HG02623 (cell line): ENCODE results near the gene MLLT3.

Experiments
- ATAC-seq: cut with Tn5 transposase; IDR thresholded peaks from one replicate; pipeline ENCODE4 v1.9.1; 2021; ENCODE audit warnings: moderate library complexity; ENCODE audit not compliant: unreplicated experiment

The MLLT3 gene

GRCh38 chr9:20395651-20396050 lies 226.6 kb downstream of the MLLT3 start:
- ATAC-seq, result no peak

DNA sequence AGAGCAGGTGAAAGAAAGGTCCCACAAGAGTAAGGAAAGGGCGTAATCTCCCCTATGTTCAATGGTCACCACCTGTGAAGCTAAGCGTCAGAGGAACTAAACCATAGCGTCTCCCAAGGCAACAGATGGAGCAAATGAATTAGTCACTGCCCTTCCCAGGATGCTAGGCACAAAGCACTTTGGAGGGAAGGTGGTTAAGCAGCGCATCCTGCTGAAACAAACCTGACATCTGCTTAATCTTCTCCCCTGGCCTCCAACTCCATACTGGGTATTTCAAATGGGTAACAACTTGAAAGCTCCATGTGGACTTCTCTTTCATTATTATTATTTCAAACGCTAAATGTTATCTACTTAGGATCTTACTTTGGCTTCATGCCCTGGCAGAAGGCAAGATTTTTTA lies 227.3 kb downstream of the MLLT3 start:
- no peak for ATAC-seq

- no peak for ATAC-seq
Measured at GRCh38 chr9:20391208-20391607, 231.1 kb downstream of the MLLT3 start.

DNA sequence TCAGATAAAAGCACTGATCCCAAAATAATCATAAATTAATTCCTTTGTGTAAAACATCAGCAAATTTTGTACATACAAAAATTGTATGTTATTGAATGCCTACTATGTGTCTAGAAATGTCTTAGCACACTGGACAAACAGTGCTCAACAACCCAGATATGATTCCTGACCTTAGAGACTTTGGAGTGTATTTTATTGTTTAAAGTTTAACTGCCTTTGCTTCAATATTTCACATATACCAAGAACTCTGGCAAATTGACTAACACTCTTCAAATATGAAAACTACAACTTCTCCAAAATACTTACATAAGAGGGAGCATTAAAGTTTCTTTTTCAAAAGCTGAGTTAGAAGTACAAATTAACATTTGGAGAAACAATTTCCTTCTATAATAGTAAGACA lies 231.9 kb downstream of the MLLT3 start:
- no peak for ATAC-seq

- no peak for ATAC-seq
Measured at GRCh38 chr9:20387062-20387461, 235.2 kb downstream of the MLLT3 start.

GRCh38 chr9:20384642-20385041 lies 237.7 kb downstream of the MLLT3 start:
- ATAC-seq, result no peak

DNA sequence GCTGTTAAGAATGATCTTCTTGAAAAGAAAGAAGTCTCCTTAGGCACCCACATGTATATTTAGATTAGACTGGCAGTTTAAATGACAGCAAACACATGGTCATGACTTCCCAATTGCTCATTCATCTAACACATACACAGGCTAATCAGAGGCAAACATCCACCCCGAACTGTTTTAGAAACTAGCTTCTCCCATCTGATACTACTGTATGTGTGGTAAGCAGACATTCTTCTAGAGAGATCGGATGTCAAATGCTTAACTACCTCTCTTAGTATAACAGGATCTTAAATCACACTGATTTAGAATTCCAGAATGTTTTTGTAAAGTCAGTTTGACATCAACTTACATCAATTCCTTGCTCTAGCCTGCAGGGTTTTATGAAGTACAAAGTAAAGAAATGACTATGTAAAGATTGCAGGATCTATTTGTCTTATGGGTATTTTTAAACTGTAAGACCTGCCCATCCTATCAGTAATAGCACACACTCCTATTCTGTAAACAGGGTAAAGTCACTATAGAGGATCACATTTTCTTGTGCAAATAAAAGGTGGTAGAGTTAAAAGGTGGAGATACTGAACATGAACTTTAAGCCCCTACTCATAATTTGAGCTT lies 239.7 kb downstream of the MLLT3 start:
- ATAC-seq, result peak; percentile 47

DNA sequence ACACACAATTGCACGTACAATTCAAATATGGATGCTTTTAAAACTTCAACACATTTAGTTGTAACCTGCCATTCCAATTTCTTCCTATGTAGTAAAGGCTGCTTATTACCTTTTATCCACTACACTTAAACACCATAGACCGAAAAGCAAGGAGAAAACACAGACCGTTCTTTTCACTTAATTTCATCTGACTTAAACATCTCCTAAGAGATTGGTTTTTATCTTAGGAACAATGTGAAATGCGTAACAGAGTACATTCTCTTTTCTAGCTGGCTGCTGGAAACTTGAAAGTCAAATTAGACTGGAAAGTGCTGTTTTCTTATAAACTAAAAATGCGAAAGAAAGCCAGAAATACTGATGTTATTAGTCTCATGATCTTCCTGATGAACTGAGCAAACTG lies 241.8 kb downstream of the MLLT3 start:
- no peak for ATAC-seq

DNA sequence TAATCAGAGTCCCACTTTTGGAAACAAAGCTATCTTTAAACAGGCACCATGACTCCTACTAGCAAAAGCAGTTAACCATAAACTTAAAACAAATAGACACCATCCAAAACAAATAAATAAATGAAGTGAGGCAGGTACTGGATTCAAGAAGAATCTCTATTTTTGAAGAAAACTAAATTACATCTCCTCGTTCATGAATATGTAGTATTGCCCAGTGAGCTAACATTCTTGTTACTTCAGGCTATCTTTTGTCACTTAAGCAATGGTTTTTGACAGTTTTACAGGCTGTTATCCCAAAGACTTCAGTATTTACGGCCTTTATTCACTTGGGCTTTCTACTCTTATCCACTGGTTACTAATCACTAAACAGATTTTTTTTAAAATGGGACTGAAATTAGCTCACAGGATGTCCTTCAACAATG lies 242.5 kb downstream of the MLLT3 start:
- no peak for ATAC-seq

DNA sequence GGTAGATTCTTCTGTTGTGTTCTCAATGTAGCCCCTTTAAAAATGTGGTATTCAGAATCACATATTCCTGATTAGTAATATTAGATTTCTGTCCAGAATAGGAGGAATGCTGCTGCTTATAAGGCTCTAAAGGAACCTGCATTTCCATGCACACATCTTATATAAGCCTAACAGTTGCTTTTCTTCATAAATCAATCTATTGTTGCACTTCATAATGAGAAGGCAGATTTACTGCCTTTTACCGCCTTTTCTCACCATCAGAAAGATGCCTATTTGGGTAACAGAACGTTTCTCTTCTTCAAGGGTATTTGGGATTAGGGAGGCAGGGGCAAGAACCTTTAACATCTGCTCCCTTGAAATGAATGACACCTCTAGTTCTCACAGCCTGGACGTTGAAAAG lies 243.4 kb downstream of the MLLT3 start:
- no peak for ATAC-seq

- no peak for ATAC-seq
Measured at GRCh38 chr9:20377790-20378189, 244.5 kb downstream of the MLLT3 start.

DNA sequence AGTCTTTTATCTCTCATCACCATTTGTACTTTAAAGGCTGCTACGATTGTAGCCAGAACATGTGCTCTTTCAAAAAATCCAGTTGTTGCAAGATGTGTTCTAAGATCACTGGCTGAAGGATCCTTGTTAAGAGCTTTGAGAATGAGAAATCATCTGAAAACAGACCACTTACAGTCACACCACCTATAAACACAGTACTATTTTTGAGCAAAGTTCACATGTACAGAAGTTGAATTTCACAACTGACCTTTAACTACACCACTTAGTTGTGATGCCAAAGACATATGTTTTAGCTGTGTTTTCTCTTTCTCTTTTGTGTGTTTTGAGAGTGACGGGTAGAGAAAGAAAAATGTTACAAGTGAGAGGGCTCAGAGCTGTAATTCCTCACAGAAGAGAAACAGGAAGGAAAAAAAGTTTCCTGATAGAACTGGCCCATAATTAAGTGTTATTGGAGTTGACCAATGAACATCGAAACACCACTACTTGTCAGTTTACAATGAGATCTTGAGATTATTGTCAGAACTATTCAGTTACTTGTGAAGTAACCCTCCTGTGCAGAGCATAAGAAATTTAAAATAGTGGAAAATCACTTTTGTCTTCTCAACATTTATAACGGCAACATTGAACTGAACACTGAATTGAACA lies 245.4 kb downstream of the MLLT3 start:
- ATAC-seq, result no peak

DNA sequence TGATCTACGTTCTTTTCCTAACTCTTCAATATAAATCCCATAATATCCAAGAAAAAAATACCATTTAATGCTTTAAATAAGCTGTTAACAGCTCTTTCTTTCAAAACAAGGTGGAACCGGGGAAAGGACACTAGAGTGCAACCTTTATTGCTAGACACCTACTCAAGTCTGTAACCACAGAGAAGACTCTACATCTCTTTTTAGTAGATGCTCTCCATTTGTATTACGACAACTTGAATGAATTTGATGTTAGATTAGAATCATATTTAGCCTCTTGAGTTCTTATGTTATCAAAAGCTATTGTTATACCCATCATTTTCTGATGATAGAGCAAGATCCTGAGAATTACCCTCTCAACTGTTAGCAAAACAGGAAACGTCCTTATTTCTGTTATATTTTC lies 246.3 kb downstream of the MLLT3 start:
- no peak for ATAC-seq

DNA sequence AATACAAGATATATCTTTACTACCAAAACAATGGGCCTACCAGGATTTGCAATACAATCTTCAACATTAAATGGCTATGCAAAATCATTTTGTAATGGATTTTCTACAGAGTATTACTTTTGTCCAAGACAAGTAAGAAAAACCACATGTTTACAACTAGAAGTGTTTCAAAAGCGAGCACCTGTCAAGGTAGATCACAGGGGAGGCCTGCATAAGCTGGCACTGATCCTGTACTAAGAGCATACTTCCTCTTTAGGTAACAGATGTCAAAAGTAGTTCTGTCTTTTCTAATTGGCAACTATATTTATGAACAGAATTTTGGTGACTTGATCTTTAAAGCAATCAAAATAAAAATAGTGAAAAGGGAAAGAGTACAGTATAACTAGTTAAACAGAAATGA lies 249.0 kb downstream of the MLLT3 start:
- ATAC-seq, result peak; percentile 53

- ATAC-seq, result no peak
Measured at GRCh38 chr9:20369391-20369790, 252.9 kb downstream of the MLLT3 start.

DNA sequence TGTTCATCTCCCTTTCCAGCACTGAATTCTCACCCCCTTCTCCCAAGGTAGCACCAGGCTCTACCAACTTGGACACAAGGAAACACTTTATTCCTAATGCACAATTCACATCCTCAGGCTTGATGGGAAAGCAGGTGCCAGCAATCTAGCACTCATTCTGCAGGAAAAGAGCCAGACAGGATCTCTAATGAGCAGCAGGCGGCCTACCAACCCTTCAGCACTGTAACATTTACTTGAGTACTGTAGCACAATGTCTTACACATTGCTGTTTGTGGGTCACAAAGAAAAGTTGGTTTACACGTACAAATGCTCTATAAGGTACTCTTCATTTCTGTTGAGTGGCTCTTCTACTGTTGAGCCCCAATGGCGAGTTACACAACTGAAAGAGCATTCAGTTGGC lies 254.4 kb downstream of the MLLT3 start:
- no peak for ATAC-seq

- ATAC-seq, result no peak
Measured at GRCh38 chr9:20364959-20365358, 257.3 kb downstream of the MLLT3 start.

DNA sequence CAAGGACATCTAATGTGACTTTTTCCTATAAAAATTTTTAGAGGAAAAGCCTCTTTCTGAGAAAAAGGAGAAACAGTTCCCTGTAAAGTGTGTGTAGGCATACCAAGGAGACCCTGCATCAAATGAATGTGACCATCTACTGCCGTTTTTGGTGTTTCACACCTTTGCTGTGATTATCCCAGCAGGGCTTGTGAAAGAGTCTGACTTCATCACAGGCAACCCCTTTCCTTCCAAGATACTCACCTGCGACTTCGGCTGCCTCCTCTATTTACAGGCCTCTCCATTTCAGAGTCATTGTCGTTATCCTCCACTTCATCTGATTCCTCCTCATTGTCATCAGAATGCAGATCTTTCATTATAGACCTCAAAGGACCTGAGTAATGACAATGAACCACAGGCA lies 259.1 kb downstream of the MLLT3 start:
- ATAC-seq, result no peak

DNA sequence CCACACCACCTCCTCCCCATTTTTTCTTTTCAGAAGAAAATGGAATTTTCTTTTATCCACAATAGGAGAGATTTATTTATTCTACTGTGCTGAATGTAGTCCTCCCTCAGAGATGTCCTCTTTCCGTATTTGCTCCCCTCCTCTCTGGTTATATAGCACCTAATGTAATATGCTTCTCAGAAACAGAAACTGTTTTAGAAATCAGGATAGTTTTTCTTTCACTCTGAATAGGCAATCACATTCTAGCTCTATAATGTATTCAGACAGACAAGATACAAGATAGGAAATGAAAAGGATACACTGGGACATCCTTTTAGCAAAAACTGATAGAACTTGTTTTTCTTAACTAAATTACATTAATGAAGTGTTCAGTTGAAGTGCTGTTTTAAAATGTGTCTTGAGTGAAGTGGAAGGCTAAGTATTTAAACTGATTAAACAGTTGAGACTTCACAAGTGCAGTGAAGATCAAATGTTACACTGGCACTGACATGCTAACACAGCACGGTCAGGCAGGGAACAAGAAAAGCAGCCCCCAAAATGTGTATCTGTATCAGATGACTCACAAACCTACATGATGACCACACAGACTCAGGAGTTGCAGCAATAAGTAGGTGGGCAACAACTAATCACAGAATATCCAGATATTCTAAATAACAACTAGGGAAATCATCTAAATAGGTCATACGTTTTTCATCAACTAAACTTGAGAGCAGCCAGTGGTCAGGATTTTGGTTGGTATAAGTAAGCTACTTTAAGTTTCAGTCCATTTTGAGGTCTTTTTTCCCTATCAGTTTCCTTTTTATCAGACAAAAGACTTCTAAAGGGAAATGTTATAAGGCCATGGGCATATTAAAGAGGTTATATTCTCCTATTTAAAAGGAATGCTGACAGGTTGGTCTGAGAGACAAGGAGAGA lies 260.4 kb downstream of the MLLT3 start:
- ATAC-seq, result peak; percentile 81

- ATAC-seq, result no peak
Measured at GRCh38 chr9:20361229-20361628, 261.1 kb downstream of the MLLT3 start.

DNA sequence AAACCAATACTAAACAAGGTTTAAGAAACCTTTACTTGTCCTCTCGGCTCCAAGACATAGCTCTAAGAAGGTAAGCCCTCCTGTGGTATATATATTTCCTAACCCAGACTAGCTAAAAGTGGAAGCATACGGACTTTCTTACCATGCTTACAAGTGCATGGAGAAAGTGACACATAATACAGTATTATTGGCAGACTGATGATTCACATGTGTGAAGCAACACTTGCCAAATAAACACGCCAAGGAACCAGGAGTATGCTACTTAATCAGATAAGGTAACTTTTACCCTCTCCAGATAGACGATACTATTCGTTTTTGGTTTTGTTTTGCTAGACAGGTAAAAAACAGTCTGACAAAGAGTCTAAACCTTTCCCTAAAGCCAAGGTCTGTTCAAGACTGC lies 264.1 kb downstream of the MLLT3 start:
- no peak for ATAC-seq

- no peak for ATAC-seq
Measured at GRCh38 chr9:20357037-20357432, 265.3 kb downstream of the MLLT3 start.
